ENCODE data around the gene CDKAL1. TPM values are rescaled to one million over a fixed set of nuclear protein-coding genes. Genes with fewer than 3 reads are reported as not detected.

The CDKAL1 gene
- total RNA-seq, 1 donor from 2014 or later: 9.1 TPM

DNA sequence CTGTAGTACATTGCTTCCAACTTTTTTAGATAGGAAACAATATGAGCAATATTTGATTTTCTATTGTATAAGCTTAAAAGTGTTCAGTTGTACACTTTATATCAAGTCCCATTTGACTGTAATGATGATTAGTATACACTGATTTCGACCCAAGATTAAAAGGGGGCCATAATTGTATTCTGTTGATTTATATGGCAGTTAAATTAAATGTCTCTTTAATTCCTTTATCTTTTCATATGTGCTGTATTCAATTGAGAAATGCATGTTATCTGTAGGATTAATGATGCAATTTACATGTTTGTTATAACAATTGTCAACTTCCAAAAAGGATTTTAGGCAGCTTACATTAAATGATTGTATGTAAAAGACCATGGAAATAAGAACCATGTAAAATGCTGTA is 317.5 kb downstream of the CDKAL1 start:
- H3K4me1 ChIP-seq: no peaks in the 10 kb centered on the region
- H3K27me3 ChIP-seq (ENCODE audit: low read depth): no peaks in the 10 kb centered on the region
- H3K27ac ChIP-seq (replicated peaks): no peak overlapping the region
- no peak for DNase-seq
- no peaks in the 10 kb centered on the region for H3K9me3 ChIP-seq (replicated peaks)
- TF ChIP-seq CTCF (IDR thresholded peaks at IDR 0.05; ENCODE audit: borderline replicate concordance): no peak
- no peak overlapping the region for H3K4me3 ChIP-seq
- no peaks in the 10 kb centered on the region for H3K36me3 ChIP-seq
- intact Hi-C loops (cut with micrococcal nuclease): no loop called here

GRCh38 chr6:20853828-20854227 is 319.6 kb downstream of the CDKAL1 start:
- Histone ChIP-seq H3K4me3 (no peak overlapping the region), H3K27me3 (ENCODE audit: low read depth) (no peaks in the 10 kb centered on the region), H3K9me3 (replicated peaks) (no peaks in the 10 kb centered on the region), H3K4me1 (no peaks in the 10 kb centered on the region), H3K27ac (replicated peaks) (no peak overlapping the region), H3K36me3 (no peaks in the 10 kb centered on the region)
- intact Hi-C loops (cut with micrococcal nuclease): no loop called here
- no peak for TF ChIP-seq CTCF (IDR thresholded peaks at IDR 0.05; ENCODE audit: borderline replicate concordance)
- no peak for DNase-seq

GRCh38 chr6:20856681-20857288 is 322.5 kb downstream of the CDKAL1 start:
- intact Hi-C loops (cut with micrococcal nuclease): no loop called here
- Histone ChIP-seq H3K36me3 (no peaks in the 10 kb centered on the region), H3K27me3 (ENCODE audit: low read depth) (no peaks in the 10 kb centered on the region), H3K9me3 (replicated peaks) (no peaks in the 10 kb centered on the region), H3K4me1 (no peaks in the 10 kb centered on the region), H3K27ac (replicated peaks) (no peak overlapping the region), H3K4me3 (no peak overlapping the region)
- no peak for DNase-seq
- TF ChIP-seq CTCF (IDR thresholded peaks at IDR 0.05; ENCODE audit: borderline replicate concordance): no peak

DNA sequence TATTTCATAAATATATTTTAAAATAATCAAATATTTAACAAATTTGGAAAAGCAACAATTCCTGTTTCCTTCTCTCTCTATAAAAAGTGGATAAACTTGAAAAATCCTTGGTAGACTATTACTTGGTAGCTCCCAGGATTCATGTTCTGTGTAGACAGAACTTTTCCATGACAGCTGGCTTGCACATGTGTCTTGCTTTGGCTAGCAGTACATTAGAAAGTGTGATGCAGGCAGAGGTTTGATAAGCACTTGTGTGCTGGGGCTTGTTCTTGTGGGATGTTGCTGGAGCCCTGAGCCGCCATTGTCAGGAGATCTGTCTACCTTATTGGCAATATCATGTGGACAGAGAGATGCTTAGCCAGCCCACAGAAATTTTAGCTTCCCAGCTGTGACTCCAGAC is 327.2 kb downstream of the CDKAL1 start:
- Histone ChIP-seq H3K9me3 (replicated peaks) (no peaks in the 10 kb centered on the region), H3K27me3 (ENCODE audit: low read depth) (no peaks in the 10 kb centered on the region), H3K27ac (replicated peaks) (no peak overlapping the region), H3K36me3 (no peaks in the 10 kb centered on the region), H3K4me1 (no peaks in the 10 kb centered on the region), H3K4me3 (no peak overlapping the region)
- DNase-seq: no peak
- no peak for TF ChIP-seq CTCF (IDR thresholded peaks at IDR 0.05; ENCODE audit: borderline replicate concordance)
- intact Hi-C loops (cut with micrococcal nuclease): no loop called here

DNA sequence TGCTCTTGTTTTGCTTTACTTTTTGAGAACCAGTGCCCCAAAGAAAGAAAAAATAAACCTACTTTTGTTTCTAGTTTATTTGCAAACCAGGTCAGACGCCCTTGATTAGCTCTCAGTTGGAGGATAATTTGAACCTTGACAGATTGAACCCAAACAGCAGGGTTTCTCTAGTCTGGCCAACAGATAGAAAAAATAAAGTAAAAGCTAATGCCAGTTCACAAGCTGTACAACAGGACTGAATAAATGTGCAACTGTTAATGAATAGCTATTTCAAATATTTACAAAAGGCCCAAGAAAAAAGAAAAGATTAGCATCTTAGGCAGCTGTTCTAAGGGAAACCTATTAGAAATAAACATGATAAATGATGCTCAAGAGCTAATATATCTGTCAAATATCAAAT is 331.8 kb downstream of the CDKAL1 start:
- TF ChIP-seq CTCF (IDR thresholded peaks at IDR 0.05; ENCODE audit: borderline replicate concordance): no peak
- intact Hi-C loops (cut with micrococcal nuclease): no loop called here
- no peak for DNase-seq
- no peaks in the 10 kb centered on the region for H3K9me3 ChIP-seq (replicated peaks)
- H3K27ac ChIP-seq (replicated peaks): no peak overlapping the region
- H3K36me3 ChIP-seq: no peaks in the 10 kb centered on the region
- peaks cover 15% of the 10 kb centered on the region for H3K4me1 ChIP-seq
- H3K27me3 ChIP-seq (ENCODE audit: low read depth): no peaks in the 10 kb centered on the region
- no peak overlapping the region for H3K4me3 ChIP-seq
